CD4-positive, CD25-positive, alpha-beta regulatory T cell (primary cell): ENCODE data around the gene CBX7. TPM values are rescaled to one million over a fixed set of nuclear protein-coding genes. Genes with fewer than 3 reads are reported as not detected.
A peak's percentile ranks its signal among the peaks of the same experiment; 100 is the strongest.

Source experiments
- ATAC-seq, 2 donors: fragments of 150-1000 bp; cut with Tn5 transposase; one replicate each; pipeline ENCODE4 v1.10.0; 2021; ENCODE audit warnings: low read depth in 2 of 2, moderate number of reproducible peaks in 2 of 2, moderate library complexity in 1 of 2
- DNase-seq, 3 donors: peaks; one replicate each; pipeline versions ENCODE4 v3.0.0 to v3.0.0-alpha.2; 2012 to 2022; ENCODE audit warnings: mixed read lengths in 1 of 3
- H3K27ac ChIP-seq: one replicate; pipeline ENCODE4 v1.7.0; 2013; ENCODE audit warnings: mild to moderate bottlenecking, low read length; ENCODE audit not compliant: insufficient read depth, poor library complexity, severe bottlenecking
- H3K27me3 ChIP-seq: one replicate; pipeline ENCODE4 v1.7.0; 2013; ENCODE audit warnings: low read length; ENCODE audit not compliant: control insufficient read depth, insufficient read depth
- H3K36me3 ChIP-seq: one replicate; pipeline ENCODE4 v1.7.0; 2013; ENCODE audit warnings: mild to moderate bottlenecking, low read length, moderate library complexity; ENCODE audit not compliant: control insufficient read depth, insufficient read depth
- H3K4me1 ChIP-seq: 2 replicates; pipeline ENCODE4 v1.7.0; 2013; ENCODE audit warnings: mild to moderate bottlenecking, low read length; ENCODE audit not compliant: insufficient read depth, control insufficient read depth, poor library complexity, severe bottlenecking
- H3K4me3 ChIP-seq: one replicate; pipeline ENCODE4 v1.7.0; 2013; ENCODE audit warnings: low read depth, mild to moderate bottlenecking, low read length, moderate library complexity
- H3K9me3 ChIP-seq, 2 experiments: 1 replicate in 1 of 2; 2 replicates in 1 of 2; pipeline ENCODE4 v1.7.0; 2013; ENCODE audit warnings: low read length in 2 of 2, mild to moderate bottlenecking in 1 of 2, moderate library complexity in 1 of 2; ENCODE audit not compliant: control insufficient read depth in 2 of 2
- H3K27ac Mint-ChIP-seq, 3 donors: one replicate each; pipeline ENCODE4 v1.8.0; 2020 to 2022; ENCODE audit warnings: mild to moderate bottlenecking in 3 of 3, mixed read lengths in 3 of 3, moderate library complexity in 2 of 3
- H3K27me3 Mint-ChIP-seq: one replicate; pipeline ENCODE4 v1.8.0; 2022; ENCODE audit warnings: mild to moderate bottlenecking, mixed read lengths
- H3K36me3 Mint-ChIP-seq: one replicate; pipeline ENCODE4 v1.8.0; 2020; ENCODE audit warnings: mixed read lengths
- H3K4me1 Mint-ChIP-seq, 4 donors: one replicate each; pipeline ENCODE4 v1.8.0; 2020 to 2022; ENCODE audit warnings: mixed read lengths in 4 of 4, mild to moderate bottlenecking in 1 of 4
- H3K4me3 Mint-ChIP-seq, 4 donors: one replicate each; pipeline ENCODE4 v1.8.0; 2020 to 2022; ENCODE audit warnings: mild to moderate bottlenecking in 4 of 4, mixed read lengths in 4 of 4, moderate library complexity in 3 of 4
- H3K9me3 Mint-ChIP-seq, 7 donors: one replicate each; pipeline ENCODE4 v1.8.0; 2020 to 2022; ENCODE audit warnings: mixed read lengths in 7 of 7, mild to moderate bottlenecking in 3 of 7, moderate library complexity in 2 of 7
- polyA plus RNA-seq, 4 donors: library from polyadenylated mRNA; unstranded; fragments of 300-500 nt; fragmentation: Illumina TruSeq; gene quantifications; one replicate each; pipeline ENCODE4 v1.2.3, GENCODE V29; 2021
- total RNA-seq: library from RNA; stranded (reverse); gene quantifications from one replicate; pipeline ENCODE4 v1.2.3, GENCODE V29; 2022

The CBX7 gene
- total and polyA plus RNA-seq, 5 donors from 2014 or later = 27.7 to 102 (median 37.5) TPM

DNA sequence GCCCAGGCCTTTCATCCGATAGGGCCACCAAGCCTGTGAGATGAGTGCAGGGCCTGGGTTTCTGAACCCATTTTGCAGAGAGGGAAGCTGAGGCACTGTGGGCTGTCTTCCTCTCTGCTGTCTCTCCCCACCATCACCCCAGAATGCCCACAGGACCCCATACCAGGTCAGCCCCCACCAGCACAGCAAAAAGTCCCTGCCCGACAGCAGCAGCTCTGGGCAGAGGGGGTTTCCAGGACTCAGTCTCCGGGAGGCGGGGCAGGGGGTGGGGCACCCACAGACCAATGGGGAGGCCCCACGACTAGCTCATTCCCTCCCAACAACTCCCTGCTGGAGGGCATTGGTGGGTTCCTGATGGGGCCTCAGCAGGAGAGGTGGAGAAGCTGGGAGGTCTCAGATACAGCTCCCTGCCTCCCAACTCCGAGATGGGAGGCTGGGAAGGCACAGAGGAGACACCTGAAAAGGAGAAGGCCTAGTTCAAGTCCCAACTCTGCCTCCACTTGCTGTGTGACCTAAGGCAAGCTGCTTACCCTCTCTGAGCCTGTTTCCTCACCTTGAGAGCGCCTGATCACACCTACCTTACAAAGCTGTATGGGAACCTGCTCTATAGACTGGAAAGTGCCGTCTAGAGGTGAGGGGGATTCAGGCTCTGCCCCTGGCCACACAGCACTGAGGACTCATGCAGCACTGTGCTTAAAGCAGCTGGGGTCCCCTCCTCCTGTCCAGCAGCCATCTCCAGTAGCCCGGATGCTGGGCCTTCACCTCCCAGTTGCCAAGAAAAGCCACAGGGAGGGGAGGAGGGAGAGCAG lies 3.5 kb downstream of the CBX7 start:
- H3K4me3 ChIP-seq = peak overlapping the region; percentile 41
- DNase-seq (peak; percentile 59 to 73 (median 70)), ATAC-seq (no peak)
- Mint-ChIP-seq H3K9me3 (peaks cover 0 to 3% (median 0%) of the 10 kb centered on the region in 7 donors), H3K27ac (peak overlapping the region; percentile 86 to 98 (median 89)), H3K4me1 (peaks cover 8 to 69% (median 45%) of the 10 kb centered on the region in 4 donors), H3K27me3 (peaks cover 7% of the 10 kb centered on the region), H3K4me3 (peak overlapping the region; percentile 83 to 91 (median 86)), H3K36me3 (peaks cover 6% of the 10 kb centered on the region)
- peak overlapping the region; percentile 90 for H3K27ac ChIP-seq
- peaks cover 3% of the 10 kb centered on the region for H3K27me3 ChIP-seq
- no peaks in the 10 kb centered on the region for H3K9me3 ChIP-seq
- H3K36me3 ChIP-seq = peaks cover 6% of the 10 kb centered on the region
- H3K4me1 ChIP-seq = peaks cover 82% of the 10 kb centered on the region

DNA sequence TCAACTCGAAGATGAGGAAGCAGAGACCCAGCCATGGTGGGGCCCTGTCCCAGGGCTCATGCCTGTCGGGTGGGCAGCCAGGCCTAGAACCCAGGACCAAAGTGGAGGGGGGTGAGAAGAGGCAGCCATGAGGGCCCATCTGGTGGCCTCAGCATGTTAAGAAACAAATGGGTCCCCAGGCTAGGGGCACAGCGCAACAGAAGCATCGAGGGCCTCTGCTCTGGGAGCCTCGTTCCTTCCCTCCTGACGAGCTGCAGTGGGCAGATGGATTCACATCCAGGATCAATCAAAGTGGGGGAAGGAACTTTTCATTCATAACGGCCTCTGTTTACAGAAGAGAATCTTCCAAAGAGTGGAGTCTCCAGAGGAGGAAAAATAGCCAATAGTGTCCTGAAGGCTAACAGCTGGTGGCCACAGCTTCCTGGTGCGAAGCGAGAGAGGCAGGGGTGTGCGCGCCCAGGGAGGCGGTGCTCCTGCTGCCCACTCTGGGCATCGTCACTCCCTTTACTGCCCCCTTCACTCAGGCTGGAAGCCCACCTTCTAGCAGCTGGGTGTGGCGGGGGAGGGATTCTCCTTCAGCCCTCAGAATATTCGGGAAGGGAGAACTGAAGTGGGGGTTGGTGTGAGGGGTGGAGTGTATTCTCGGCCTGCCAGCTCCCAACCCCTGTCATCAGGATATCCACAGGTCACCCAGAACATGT lies 4.3 kb downstream of the CBX7 start:
- Mint-ChIP-seq H3K27me3 (no peaks in the 10 kb centered on the region), H3K4me3 (peak overlapping the region; percentile 43 to 99 (median 74)), H3K9me3 (no peaks in the 10 kb centered on the region), H3K27ac (peak overlapping the region; percentile 76 to 98 (median 89)), H3K4me1 (peaks cover 11 to 71% (median 46%) of the 10 kb centered on the region in 4 donors), H3K36me3 (peaks cover 6% of the 10 kb centered on the region)
- H3K4me1 ChIP-seq = peaks cover 84% of the 10 kb centered on the region
- no peaks in the 10 kb centered on the region for H3K27me3 ChIP-seq
- peaks cover 6% of the 10 kb centered on the region for H3K36me3 ChIP-seq
- no peak for ATAC-seq
- H3K9me3 ChIP-seq = no peaks in the 10 kb centered on the region
- no peak overlapping the region for H3K4me3 ChIP-seq
- H3K27ac ChIP-seq = peak overlapping the region; percentile 90
- no peak for DNase-seq

DNA sequence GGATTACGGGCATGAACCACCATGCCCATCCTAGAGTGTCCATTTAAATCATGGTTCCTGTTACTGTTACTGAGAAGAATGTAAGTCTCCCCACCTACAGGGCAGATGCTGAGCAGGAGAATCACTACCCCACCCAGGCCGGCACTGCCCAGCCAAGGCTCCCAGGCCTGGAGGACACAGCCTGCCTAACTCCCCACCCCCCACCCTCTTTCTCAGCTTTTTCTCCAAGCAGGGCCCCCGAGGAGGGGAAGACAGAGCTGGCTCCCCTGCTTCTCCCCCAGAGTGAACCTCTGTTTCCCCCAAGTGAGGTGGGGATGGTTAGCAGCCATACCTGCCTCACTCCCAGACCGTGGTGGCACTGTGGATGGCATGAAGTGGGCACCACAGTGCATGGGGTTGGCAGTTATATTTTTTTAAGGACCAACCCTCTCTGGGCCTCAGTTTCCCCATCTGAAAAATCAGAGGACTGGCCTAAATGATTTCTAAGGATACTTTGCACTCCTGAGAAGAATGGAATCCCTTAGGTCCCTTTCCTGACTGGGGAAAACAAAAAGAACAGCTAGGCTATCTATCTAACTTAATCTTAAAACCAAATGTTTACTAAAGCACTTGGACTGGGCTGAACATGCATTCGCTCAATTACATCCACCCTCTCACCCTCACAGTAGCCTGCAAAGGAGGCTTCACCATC lies 5.0 kb downstream of the CBX7 start:
- peak overlapping the region; percentile 89 to 98 (median 92) for H3K27ac Mint-ChIP-seq
- H3K36me3 Mint-ChIP-seq = peaks cover 6% of the 10 kb centered on the region
- Histone ChIP-seq H3K4me1 (peaks cover 79% of the 10 kb centered on the region), H3K9me3 (no peaks in the 10 kb centered on the region), H3K4me3 (no peak overlapping the region), H3K36me3 (peaks cover 6% of the 10 kb centered on the region), H3K27me3 (no peaks in the 10 kb centered on the region), H3K27ac (peak overlapping the region; percentile 90)
- no peak for DNase-seq
- H3K9me3 Mint-ChIP-seq = no peaks in the 10 kb centered on the region
- no peaks in the 10 kb centered on the region for H3K27me3 Mint-ChIP-seq
- H3K4me1 Mint-ChIP-seq = peaks cover 11 to 71% (median 48%) of the 10 kb centered on the region in 4 donors
- H3K4me3 Mint-ChIP-seq = peak overlapping the region; percentile 43 to 99 (median 74)
- no peak for ATAC-seq

DNA sequence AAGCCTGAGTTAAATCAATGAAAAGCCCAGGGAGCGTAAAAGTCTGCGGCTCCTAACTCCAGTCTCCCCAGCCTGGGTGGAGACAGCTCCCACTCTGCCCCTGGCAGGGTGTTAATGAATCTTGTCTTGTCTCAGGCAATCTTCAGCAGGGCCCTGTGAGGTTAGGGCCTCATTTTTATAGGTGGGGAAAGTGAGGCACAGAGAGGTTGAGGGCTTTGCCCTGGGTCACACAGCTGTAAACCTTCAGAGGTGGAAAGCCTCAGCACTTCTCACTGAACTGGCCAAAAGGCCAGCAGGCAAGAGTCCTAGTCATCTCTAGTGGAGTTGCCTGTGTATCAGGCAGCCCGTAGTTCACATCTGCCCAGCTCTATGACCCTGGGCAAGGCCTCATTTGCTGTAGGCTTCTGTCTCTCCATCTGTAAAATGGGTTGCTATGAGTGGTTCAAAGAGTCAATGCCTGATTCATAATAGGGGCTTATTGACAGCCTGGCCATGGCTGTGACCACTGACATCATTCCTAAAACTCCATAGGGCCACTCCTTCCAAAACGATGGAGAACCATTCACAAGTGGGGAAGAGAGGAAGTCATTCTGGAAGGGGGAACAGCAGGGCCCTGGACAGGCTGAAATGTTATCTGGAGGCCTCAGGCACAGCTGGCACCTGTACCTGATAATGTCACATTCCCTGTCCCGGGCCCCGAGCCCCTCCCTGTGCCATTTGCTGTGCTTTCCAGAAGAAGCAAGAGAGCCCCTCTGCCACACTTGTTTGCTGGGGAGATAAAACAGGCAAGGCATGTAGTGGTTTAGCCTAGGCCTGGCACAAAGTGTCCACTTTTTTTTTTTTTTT lies 6.0 kb downstream of the CBX7 start:
- peak overlapping the region; percentile 96 for H3K27ac ChIP-seq
- no peaks in the 10 kb centered on the region for H3K27me3 Mint-ChIP-seq
- H3K4me3 ChIP-seq = peak overlapping the region; percentile 77
- no peaks in the 10 kb centered on the region for H3K27me3 ChIP-seq
- no peak for DNase-seq
- no peaks in the 10 kb centered on the region for H3K9me3 Mint-ChIP-seq
- H3K27ac Mint-ChIP-seq = peak overlapping the region; percentile 97 to 99 (median 98)
- H3K36me3 ChIP-seq = peaks cover 6% of the 10 kb centered on the region
- peak overlapping the region; percentile 91 to 99 (median 93) for H3K4me3 Mint-ChIP-seq
- peaks cover 11 to 75% (median 50%) of the 10 kb centered on the region in 4 donors for H3K4me1 Mint-ChIP-seq
- peaks cover 73% of the 10 kb centered on the region for H3K4me1 ChIP-seq
- H3K9me3 ChIP-seq = no peaks in the 10 kb centered on the region
- no peak for ATAC-seq
- H3K36me3 Mint-ChIP-seq = peaks cover 6% of the 10 kb centered on the region

DNA sequence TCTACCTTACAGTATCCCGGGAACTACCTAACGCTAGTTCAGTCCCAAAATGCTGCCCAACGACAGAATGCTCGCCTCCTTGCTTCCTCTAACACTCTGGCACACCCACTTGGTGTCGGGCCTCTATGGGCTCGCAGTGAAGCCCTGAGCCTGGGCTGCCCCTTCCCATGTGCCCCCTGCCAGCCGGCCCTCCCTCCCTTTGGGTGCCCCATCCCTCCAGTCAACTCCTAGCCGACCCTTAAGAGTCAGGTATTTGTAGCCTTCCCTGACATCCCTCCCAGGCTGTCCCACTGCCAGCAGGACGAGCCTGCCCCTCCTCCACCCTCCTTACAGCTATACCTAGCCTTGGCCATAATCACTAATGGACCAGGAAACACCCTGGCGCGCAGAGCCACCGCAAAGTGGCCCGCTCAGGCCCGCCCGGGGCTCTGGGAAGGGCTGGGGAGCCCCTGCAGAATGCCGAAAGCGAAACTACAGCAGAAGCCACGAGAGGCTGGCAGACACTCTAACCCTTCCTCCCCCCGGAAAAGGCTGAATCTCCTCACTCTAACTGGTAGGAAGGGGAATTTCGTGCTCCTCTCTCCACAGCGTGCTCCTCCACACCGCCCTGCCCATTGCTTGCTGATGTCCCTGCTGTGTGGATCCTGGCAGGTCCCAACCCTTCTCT lies 8.2 kb downstream of the CBX7 start:
- H3K4me1 Mint-ChIP-seq = peaks cover 11 to 55% (median 34%) of the 10 kb centered on the region in 4 donors
- peak overlapping the region; percentile 88 for H3K4me3 ChIP-seq
- H3K4me1 ChIP-seq = peaks cover 51% of the 10 kb centered on the region
- no peaks in the 10 kb centered on the region for H3K9me3 ChIP-seq
- H3K27me3 ChIP-seq = no peaks in the 10 kb centered on the region
- peaks cover 7% of the 10 kb centered on the region for H3K36me3 ChIP-seq
- peak overlapping the region; percentile 94 to 96 (median 95) for H3K27ac Mint-ChIP-seq
- ATAC-seq = peak; percentile 29 to 33
- no peaks in the 10 kb centered on the region for H3K27me3 Mint-ChIP-seq
- H3K36me3 Mint-ChIP-seq = no peaks in the 10 kb centered on the region
- peak; percentile 40 to 77 (median 56) for DNase-seq
- H3K4me3 Mint-ChIP-seq = peak overlapping the region; percentile 89 to 99 (median 94)
- no peaks in the 10 kb centered on the region for H3K9me3 Mint-ChIP-seq
- peak overlapping the region; percentile 96 for H3K27ac ChIP-seq

DNA sequence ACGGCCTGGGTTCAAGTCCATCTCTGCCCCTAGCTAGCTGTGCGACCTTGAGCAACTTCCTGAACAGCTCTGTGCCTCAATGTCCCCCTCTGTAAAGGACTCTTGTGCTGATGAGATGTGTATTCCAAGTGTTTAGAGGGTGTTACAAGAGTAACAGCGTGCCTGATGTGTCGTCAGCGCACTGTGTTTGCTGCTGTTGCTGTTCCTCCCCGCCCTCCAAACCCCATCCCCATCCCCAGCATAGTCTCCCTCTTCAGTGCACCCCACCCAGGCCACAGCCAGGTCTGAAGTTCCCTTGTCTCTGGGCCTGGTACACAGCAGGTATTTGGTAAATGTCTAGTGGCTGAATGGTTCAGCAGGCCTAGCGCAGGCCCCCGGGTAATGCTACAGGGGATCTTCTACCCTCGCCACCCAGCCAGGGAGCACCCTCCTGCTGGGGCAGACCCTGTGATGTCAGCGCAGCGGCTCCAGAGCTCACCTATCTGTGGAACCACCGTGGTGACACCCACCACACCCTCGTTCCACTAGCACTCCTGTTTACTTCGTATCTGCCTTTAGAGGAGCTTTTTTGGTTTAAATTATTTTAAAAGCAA lies 10.3 kb downstream of the CBX7 start:
- no peak overlapping the region for H3K27ac Mint-ChIP-seq
- DNase-seq = no peak
- ATAC-seq = no peak
- H3K4me3 Mint-ChIP-seq = no peak overlapping the region
- no peaks in the 10 kb centered on the region for H3K36me3 Mint-ChIP-seq
- H3K36me3 ChIP-seq = peaks cover 18% of the 10 kb centered on the region
- peaks cover 31% of the 10 kb centered on the region for H3K4me1 ChIP-seq
- no peaks in the 10 kb centered on the region for H3K27me3 Mint-ChIP-seq
- no peak overlapping the region for H3K27ac ChIP-seq
- no peaks in the 10 kb centered on the region for H3K9me3 Mint-ChIP-seq
- H3K9me3 ChIP-seq = no peaks in the 10 kb centered on the region
- peaks cover 11 to 40% (median 26%) of the 10 kb centered on the region in 4 donors for H3K4me1 Mint-ChIP-seq
- no peak overlapping the region for H3K4me3 ChIP-seq
- H3K27me3 ChIP-seq = no peaks in the 10 kb centered on the region
